T-helper 1 cell treated with Interleukin-12 subunit alpha and Interleukin-12 subunit beta and Interleukin-4 antibody, amounts not matched to agents 30 ng/mL and 1 ng/mL, for 36 hours (primary cell): ENCODE results near the gene DOCK3. TPM values are rescaled to one million over a fixed set of nuclear protein-coding genes. Genes with fewer than 3 reads are reported as not detected.
"Not testable (repeated sequence)": the region's sequence is repeated elsewhere in the genome, so short reads cannot be mapped to it uniquely, and the experiment has no call there.

ENCODE experiments used
- intact Hi-C: fragments of 100-400 bp; cut with micrococcal nuclease; formaldehyde crosslinking; loops from one replicate; pipeline ENCODE4 v1.15.1; 2024
- total RNA-seq: library from RNA; stranded (reverse); gene quantifications from 2 replicates; pipeline ENCODE4 v1.2.3, GENCODE V29; 2022

DOCK3 gene
- total RNA-seq, 1 donor from 2014 or later: 1.5 TPM

DNA sequence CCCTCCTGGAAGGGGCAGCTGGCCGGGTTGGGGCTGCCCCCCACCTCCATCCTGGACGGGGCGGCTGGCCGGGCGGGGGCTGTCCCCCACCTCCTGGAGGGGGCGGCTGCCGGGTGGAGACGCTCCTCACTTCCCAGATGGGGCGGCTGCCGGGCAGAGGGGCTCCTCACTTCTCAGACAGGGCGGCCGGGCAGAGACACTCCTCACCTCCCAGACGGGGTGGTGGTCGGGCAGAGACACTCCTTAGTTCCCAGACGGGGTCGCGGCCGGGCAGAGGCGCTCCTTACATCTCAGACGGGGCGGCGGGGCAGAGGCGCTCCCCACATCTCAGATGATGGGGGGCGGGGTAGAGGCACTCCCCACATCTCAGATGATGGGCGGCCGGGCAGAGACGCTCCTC, 129.1 kb downstream of the DOCK3 start:
- intact Hi-C loops: not testable (repeated sequence)

DNA sequence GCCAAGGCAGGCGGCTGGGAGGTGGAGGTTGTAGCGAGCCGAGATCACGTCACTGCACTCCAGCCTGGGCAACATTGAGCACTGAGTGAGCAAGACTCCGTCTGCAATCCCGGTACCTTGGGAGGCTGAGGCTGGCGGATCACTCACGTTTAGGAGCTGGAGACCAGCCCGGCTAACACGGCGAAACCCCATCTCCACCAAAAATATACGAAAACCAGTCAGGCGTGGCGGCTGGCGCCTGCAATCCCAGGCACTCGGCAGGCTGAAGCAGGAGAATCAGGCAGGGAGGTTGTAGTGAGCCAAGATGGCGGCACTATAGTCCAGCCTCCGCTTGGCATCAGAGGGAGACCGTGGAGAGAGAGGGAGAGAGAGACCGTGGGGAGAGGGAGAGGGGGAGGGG, 129.6 kb downstream of the DOCK3 start:
- intact Hi-C loops: not testable (repeated sequence)

DNA sequence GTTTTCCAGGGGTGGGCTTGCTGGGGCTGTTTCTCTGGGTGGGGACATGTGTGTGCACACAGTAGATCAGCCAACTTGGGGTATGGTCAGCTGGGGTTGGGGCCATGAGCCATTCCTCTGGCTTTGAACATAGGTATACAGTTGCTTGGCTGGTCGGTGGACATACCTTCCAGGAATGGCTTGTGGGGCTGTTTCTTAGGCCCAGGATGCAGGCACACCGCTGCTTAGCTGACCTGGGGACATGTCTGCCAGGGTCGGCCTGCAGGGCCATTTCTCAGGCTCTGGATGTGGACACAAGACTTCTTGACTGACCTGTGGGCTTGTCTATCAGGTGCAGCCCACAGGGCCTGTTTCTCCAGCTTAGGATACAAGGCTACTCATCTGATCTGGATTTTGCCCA, 130.6 kb downstream of the DOCK3 start:
- intact Hi-C loops: no loop called here

DNA sequence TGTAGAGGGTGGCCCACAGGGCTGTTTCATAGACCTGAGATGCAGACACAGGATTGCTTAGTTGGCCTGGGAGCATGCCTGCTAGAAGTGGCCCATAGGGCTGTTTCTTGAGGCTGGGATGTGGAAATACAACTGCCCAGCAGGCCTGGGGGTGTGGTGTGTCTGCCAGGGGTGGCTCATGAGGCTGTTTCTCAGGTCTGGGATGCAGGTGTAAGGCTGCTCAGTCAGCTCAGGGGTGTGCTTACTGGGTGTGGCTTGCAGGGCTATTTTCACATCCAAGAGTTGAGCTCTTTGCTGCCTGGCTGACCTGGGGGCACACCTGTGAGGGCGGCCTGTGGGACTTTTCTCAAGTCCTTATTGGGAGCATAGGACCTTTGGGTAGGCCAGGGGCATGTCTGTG, 131.3 kb downstream of the DOCK3 start:
- intact Hi-C loops: no loop called here

DNA sequence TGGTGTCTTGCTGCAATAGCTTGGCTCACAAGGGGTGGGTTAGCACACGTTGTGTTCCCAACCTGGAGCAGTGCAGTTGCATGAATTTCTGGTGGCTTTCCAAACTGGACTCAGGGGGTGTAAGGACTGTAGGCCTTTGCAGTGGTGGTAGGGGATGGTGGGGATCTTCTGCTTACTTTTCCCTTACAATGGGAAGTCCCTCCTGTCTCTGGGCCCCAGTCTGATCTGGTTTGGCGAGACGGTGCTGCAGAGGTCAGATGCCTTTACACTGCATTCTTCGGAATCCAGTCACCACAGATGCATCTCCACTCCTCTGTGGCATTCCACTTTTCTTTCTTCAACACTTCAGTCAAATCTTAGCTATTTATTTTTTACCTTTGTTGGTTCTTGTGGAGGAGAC, 132.1 kb downstream of the DOCK3 start:
- intact Hi-C loops: no loop called here

DNA sequence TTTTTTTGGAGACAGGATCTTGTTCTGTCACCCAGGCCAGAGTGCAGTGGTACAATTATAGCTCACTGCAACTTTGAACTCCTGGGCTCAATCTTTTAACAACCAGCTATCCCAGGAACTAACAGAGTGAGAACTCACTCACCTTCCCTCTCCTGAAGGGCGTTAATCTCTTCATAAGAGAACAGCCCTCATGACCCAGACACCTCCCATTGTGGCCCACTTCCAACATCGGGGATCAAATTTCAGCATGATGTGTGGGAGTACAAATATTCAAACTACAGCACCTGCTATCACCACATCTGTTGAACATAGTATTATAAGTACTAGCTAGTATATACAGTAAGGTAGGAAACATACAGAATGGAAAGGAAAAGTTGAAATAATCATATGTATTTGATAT, 132.5 kb downstream of the DOCK3 start:
- intact Hi-C loops: no loop called here

DNA sequence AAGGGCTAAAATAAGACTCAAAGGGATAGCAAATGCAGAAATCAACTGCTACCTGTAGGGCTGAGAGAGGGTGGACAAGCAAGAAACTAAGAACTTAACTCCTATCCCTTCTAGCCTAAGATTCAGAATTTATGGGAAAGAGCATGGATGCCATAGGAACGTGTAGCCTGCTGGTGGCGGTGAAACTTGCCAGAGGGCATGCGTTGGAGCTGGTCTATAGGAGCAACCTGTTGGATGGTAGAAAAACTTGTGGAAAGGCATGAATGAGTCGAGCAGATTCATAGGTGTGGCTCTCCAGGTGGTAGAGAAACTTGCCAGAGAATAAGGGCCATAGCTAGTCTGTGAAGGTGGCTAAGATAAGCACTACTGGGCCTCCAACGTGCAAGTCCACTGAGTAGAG, 137.2 kb downstream of the DOCK3 start:
- intact Hi-C loops: no loop called here

DNA sequence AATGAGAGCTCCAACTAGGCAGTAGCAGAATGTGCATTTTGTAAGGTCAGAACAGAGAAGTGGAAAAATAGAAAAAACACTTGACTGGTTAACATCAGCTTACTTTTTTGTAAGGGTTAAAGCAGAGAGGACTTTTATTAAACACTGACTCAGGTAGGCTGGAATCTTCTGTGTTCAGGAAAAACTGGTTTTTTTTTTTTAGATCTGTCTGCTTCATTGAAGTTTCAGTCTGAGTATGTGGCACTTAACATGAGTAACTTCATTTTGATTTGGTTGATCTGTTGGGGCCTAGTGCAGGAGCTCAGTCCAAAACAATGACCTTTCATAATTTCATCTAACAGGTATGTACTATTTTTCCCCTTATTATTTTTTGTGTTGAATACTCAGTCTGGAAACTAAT, 141.1 kb downstream of the DOCK3 start:
- intact Hi-C loops: no loop called here

DNA sequence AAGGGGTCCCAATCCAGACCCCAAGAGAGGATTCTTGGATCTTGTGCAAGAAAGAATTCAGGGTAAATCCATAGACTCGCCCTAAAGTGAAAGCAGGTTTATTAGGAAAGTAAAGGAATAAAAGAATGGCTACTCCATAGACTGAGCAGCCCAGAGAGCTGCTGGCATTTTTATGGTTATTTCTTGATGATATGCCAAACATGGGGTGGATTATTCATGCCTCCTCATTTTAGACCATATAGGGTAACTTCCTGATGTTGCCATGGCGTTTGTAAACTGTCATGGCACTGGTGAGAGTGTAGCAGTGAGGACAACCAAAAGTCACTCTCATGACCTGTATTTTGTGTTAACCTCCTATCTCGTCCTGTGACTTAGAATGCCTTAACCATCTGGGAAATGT, 142.2 kb downstream of the DOCK3 start:
- intact Hi-C loops: no loop called here

DNA sequence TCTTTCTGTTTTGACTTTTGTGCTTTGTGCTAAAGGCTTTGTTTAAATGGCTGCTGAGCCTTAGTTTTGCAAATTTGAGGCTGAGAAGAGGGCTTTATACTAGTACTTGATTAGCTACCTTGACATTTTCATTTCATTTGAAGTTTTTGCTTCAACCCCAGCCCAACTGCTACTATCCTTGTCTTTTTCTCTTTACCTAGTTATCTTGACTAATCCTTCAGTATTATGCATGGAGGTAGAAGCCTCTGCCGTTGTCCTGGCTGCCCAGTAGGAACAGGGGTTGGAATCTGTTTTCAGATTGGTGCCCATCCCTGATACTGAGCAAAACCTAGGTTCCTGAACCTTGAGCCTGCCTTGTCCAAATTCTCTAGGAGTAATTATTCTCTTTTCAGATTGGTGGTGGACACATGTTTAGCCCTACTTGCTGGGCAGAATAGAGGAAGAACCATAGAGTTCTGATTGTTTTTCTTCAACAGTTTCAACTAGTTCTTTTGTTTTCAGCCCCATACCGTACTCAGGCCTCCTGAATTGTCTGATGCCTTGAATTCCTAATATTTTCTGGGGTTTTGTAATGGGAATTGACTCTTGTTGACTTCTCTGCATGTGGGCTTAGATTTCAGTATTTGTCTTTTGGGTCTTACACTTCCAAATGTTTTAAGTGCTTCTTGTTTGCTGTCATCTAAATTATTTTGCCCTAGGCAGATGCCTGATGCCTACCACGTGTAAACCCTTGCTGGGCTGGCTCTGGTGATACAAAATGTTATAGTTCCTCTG, 143.2 kb downstream of the DOCK3 start:
- intact Hi-C loops: no loop called here

DNA sequence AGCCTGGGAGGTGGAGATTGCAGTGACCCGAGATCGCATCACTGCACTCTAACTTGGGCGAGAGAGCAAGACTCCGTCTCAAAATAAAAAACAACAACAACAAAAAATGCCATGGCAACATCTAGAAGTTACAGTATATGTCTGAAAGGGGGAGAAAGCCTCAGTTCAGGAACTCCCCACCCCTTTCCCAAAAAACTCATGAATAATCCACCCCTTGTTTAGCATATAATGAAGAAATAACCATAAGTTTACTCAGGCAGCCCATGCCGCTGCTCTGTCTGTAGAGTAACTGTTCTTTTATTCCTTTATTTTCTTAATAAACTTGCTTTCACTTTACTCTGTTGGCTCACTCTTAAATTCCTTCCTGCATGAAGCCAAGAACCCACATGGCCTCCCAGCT, 145.2 kb downstream of the DOCK3 start:
- intact Hi-C loops: no loop called here

DNA sequence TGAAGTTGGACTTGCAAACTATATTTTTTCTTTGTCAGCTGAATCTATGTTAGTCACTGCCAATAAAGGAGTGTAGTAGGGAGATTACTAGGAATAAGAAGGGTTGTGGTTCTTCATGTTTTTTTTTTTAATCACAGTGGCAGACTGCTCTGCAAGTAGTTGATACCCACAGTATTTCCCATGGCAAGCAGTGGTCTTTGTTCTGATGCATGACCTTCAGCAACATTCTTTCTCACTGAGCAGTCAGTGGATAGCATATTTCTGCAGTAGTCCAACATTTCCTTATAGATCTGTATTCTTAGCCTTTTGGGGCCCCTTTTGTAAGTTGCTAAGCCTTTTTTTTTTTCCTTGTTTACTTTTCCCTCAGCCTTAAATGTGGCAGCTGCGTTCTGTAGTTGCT, 151.1 kb downstream of the DOCK3 start:
- intact Hi-C loops: no loop called here

DNA sequence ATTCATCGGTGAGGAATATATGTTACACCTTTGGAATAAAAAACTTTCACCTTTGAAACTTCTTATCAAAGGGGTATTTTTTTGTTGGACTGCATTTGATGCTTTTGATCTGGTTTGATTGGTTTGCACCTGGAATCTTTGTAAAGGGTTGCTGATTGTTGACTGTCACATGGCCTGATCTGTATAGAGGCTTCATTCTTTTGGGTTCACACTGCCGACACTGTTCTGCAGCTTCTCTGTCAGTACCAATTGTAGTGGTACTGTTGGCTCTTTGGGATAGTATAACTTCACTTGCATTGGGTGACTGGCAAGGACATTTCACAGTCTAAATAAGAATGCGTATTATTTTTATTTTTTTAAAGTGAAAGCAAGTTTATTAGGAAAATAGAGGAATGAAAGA, 155.7 kb downstream of the DOCK3 start:
- intact Hi-C loops: no loop called here

DNA sequence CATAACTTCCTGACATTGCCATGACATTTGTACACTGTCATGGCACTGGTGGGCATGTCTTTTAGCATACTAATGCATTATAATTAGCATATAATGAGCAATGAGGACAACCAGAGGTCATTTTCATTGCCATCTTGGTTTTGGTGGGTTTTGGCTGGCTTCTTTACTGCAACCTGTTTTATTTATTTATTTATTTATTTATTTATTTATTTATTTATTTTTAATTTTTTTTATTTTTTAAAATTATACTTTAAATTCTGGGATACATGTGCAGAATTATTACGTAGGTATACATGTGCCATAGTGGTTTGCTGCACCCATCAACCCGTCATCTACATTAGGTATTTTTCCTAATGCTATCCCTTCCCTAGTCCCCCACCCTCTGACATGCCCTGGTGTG, 156.3 kb downstream of the DOCK3 start:
- intact Hi-C loops: not testable (repeated sequence)

DNA sequence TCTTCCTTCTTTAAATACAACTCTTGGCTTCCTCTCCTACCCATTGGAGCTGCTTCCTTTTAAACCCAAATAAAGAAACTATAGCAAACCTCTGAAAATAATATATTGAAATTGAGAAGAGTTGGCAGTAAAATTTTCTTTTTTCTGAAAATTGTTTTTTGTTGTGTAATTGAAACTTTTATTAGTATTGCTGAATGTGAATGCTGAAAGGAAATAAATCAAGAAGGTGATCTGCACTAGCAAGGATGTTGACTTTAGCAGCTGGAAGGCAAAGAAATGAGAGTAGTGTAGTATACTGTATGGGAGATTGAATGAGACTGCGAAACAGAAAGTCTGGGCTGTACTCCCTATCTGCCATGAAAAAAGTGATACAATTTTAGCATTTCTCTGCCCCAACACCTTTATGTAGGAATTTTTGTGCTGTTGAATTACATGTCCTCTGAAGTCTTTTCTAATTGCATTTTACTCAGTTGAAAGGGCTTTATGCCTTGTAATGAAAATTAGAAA, 166.3 kb downstream of the DOCK3 start:
- intact Hi-C loops: no loop called here

DNA sequence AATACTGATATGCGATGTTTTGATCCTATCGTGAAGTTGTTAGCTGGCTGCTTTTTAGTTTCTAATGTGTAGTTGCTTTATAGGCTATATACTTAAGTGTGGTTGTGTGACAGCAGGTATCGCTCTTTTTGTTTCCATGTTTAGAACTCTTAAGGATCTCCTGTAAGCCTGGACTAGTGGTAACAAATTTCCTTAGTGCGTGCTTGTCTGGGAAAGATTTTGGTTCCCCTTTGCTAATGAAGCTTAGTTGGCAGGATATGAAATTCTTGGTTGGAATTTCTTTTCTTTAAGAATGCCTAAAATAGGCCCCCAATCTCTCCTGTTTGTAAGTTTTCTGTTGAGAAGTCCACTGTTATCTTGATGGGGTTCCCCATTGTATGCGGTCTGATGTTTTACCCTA, 173.6 kb downstream of the DOCK3 start:
- intact Hi-C loops: no loop called here

DNA sequence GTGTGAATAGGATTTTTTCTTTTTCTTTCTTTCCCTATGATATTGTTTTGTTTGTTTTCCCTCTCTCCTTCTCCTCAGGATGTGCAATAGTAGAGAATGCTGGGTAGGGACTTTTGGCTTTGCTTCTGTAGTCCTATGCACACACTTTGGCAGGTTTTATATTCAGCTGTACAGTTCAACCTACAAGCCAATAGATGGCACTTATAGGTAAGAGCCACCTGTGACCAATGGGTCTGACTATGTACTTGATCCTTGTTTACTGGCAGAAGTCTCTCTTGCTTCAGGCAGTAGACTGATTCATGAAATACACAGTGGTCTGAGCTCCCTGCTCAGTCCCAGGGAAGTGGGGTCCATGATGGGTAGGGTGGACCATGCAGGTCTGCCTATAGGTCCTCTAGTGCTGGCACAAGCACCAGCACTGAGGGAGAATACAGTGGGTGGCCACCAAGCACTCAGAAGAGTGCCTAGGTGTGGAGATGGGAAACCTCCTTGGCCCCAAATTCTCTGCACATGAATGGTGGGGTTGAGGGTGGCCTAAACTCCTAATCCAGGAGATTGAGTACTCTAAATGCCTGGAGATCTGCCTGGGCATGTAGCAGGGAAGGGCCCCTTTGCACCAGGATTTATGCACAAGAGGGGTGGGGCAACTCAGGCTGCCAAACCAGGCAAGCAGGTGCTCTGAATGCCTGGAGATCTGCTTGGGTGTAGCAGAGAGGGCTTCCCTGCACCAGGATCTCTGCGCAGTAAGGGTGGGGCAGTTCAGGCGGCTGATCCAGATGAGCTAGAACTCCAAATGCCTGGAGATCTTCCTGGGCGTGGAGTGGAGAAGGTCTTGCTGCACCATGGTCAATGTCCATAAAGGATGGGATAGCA, 176.1 kb downstream of the DOCK3 start:
- intact Hi-C loops: no loop called here

DNA sequence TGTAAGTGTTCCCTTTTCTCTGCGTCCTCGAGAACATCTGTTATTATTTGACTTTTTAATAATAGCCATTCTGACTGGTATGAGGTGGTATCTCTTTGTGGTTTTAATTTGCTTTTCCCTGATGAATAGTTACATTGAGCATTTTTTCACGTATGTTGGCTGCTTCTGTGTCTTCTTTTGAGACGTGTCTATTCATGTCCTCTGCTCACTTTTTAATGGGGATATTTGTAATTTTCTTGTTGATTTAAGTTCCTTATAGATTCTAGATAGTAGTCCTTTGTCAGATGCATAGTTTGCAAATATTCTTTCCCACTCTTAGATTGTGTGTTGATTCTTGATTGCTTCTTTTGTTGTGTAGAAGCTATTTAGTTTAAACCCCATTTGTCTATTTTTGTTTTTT, 179.2 kb downstream of the DOCK3 start:
- intact Hi-C loops: no loop called here

DNA sequence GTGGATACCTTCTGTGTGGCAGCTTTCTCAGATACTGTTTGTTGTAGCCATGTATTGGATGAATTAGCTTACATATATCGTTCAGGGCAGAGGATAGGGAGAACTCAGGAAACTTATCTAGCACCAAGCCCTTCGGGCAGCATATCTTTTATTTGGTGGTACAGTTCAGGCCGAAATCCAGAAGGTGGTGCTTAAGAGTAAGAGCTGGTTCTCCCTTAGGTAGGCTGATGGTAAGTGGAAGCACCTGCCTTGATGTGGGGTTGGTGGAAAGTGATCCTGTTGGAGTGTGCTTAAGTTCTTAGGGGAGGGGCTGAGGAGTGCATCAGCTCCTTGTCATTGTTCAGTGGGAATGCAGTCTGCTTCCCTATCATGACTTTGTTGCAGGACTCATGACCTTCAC, 187.5 kb downstream of the DOCK3 start:
- intact Hi-C loops: no loop called here

DNA sequence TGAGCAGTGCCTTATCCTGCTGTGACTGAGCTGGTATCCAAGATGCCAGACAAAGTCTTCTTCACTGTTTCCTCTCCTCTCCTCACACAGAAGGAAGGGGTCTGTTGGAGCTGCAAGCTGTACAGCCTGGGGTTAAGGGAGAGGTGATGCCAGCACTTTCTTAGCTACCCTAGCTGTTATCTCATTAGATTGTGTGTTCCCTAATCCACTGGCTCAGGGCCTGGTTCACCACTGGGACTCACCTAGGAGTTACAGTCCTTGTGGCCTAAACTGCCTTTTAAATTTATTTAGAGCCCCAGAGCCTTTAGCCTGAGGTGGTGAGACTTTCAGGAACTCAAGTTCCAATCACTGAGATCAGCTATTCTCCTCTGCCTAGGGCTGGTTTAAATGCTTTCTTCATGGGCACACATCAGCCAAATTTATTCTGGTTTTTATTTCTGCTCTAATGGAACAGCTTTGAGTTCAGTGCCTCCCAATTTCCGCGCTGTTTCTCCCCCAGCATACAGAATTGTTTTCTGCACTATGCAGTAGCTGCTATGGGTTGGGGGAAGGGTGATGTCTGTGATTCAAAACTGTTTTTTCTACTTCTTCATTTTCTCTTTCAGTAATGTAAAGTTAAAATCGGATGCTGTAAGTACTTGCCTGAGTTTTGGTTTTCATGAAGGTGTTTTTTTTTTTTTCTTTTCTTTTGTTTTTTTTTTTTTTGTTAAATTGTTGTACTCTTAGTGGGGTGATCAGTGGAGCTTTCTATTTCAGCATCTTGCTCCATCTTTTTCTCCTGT, 198.8 kb downstream of the DOCK3 start:
- intact Hi-C loops: no loop called here

DNA sequence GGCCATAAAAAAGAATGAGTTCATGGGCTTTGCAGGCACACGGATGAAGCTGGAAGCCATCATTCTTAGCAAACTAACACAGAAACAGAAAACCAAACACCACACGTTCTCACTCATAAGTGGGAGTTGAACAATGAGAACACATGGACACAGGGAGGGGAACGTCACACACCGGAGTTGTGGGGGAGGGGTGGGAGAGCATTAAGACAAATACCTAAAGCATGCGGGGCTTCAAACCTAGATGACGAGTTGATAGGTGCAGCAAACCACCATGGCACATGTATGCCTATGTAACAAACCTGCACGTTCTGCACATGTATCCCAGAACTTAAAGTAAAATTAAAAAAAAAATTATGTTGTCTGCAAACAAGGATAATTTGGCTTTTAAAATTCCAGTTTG, 200.1 kb downstream of the DOCK3 start:
- intact Hi-C loops: not testable (repeated sequence)

DNA sequence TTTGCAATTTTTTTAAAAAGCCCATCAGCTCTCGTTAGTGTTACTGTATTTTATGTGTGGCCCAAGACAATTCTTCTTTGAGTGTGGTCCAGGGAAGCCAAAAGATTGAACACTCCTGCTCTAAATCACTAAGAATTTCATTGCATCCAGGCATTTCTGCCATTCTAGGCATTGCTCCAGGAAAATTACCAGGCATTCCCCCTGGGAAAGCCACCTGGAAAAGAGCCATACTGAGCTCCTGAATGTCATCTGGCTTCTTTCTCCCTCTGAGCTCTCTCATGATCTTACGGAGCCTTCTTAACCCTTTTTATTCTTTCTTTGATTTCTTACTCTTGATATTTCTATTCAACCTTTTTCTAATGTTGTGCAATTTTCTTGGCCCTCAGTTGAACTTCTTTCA, 202.2 kb downstream of the DOCK3 start:
- intact Hi-C loops: no loop called here
